Fibroblast of lung (primary cell): ENCODE measurements around the gene OR51G2. TPM values are rescaled to one million over a fixed set of nuclear protein-coding genes. Genes with fewer than 3 reads are reported as not detected.

Experiments
- DNase-seq, 2 donors: peaks; one replicate each; pipeline versions ENCODE4 v3.0.0 to v3.0.0-alpha.2; 2010; ENCODE audit warnings: low read depth in 2 of 2
- H2AFZ ChIP-seq: 2 replicates; pipeline ENCODE4 v1.5.1; 2012; ENCODE audit warnings: low read length, control low read depth, inconsistent platforms
- H3K27ac ChIP-seq: 2 replicates; pipeline ENCODE4 v1.5.1; 2011; ENCODE audit warnings: low read length, control low read depth; ENCODE audit not compliant: insufficient read depth
- H3K27me3 ChIP-seq: 2 replicates; pipeline ENCODE4 v1.5.1; 2011; ENCODE audit warnings: mild to moderate bottlenecking, low read length; ENCODE audit not compliant: control insufficient read depth, insufficient read depth
- H3K36me3 ChIP-seq: 2 replicates; pipeline ENCODE4 v1.5.1; 2011; ENCODE audit warnings: low read length; ENCODE audit not compliant: control insufficient read depth, insufficient read depth
- H3K4me1 ChIP-seq: 2 replicates; pipeline ENCODE4 v1.5.1; 2011; ENCODE audit warnings: low read length; ENCODE audit not compliant: control insufficient read depth, insufficient read depth; ENCODE audit errors: extremely low read depth
- H3K4me2 ChIP-seq: 2 replicates; pipeline ENCODE4 v1.5.1; 2011; ENCODE audit warnings: low read length, control low read depth; ENCODE audit not compliant: insufficient read depth; ENCODE audit errors: extremely low read depth
- H3K4me3 ChIP-seq, 4 experiments: fragments of 200-600 bp in 1 of 4; sonication (generic) in 1 of 4; replicated peaks in 1 of 4; 2 replicates each; pipeline ENCODE4 v1.5.1; 2011 to 2016; ENCODE audit warnings: low read length in 4 of 4, low read depth in 3 of 4, mild to moderate bottlenecking in 3 of 4, control low read depth in 2 of 4, inconsistent platforms in 1 of 4, mixed read lengths in 1 of 4; ENCODE audit not compliant: insufficient read depth in 1 of 4; ENCODE audit errors: control extremely low read depth in 1 of 4
- H3K79me2 ChIP-seq: 2 replicates; pipeline ENCODE4 v1.5.1; 2012; ENCODE audit warnings: mild to moderate bottlenecking, low read length, inconsistent platforms; ENCODE audit not compliant: control insufficient read depth, insufficient read depth
- H3K9ac ChIP-seq: 2 replicates; pipeline ENCODE4 v1.5.1; 2011; ENCODE audit warnings: mild to moderate bottlenecking, low read length, control low read depth; ENCODE audit not compliant: insufficient read depth
- H3K9me3 ChIP-seq: 2 replicates; pipeline ENCODE4 v1.5.1; 2012; ENCODE audit warnings: low read depth, low read length; ENCODE audit not compliant: control insufficient read depth, insufficient read depth
- H4K20me1 ChIP-seq: 2 replicates; pipeline ENCODE4 v1.5.1; 2011; ENCODE audit warnings: low read length; ENCODE audit not compliant: control insufficient read depth, insufficient read depth; ENCODE audit errors: extremely low read depth
- EZH2 ChIP-seq: IDR thresholded peaks from 2 replicates; pipeline ENCODE4 v1.5.1; 2012; ENCODE audit warnings: low read length, control low read depth, mild to moderate bottlenecking; ENCODE audit errors: missing control alignments
- polyA plus RNA-seq, 2 donors: library from polyadenylated mRNA; depleted of rRNA in 1 of 2; stranded (reverse) in 1 of 2; unstranded in 1 of 2; fragments of >200 nt; gene quantifications; 2 replicates each; pipeline ENCODE4 v1.2.1, GENCODE V29; 2011 to 2012; ENCODE audit warnings: missing spikeins in 1 of 2
- total RNA-seq: library from RNA; depleted of rRNA; stranded (reverse); fragments of >200 nt; gene quantifications from 2 replicates; pipeline ENCODE4 v1.2.1, GENCODE V29; 2014
- TF ChIP-seq, protein P1 (sequence below), 2 donors: IDR thresholded peaks in 1 of 2; conservative IDR thresholded peaks in 1 of 2; 1 replicate in 1 of 2; 2 replicates in 1 of 2; pipeline ENCODE4 v1.5.1; 2011 to 2012; ENCODE audit warnings: low read length in 2 of 2, control low read depth in 1 of 2, inconsistent platforms in 1 of 2, low read depth in 1 of 2, mild to moderate bottlenecking in 1 of 2

OR51G2 gene
- total and polyA plus RNA-seq, 2 donors (not counting 1 experiment from before 2014, with no cell fraction given), result not detected

DNA sequence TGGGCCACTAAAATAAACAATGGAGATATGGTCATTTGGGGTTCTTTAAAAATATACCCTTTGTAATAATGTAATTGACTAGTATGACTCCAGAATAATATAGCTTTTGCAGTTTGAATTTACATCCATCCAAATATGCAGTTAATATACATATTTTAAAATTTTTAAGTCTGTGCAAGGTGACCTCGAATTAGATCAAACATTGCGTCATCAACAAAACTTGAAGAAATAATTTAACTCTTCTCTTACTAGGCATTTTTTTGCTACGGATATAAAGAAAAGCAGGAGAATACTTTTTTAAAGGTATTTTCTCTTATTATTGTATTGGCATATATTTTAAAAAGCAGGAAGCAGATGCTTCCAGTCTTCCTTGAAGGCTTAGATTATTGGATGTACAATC is 17.6 kb upstream of the OR51G2 start:
- no peak overlapping the region for H2AFZ ChIP-seq
- no peak overlapping the region for H3K4me3 ChIP-seq
- TF ChIP-seq, protein P1, sequence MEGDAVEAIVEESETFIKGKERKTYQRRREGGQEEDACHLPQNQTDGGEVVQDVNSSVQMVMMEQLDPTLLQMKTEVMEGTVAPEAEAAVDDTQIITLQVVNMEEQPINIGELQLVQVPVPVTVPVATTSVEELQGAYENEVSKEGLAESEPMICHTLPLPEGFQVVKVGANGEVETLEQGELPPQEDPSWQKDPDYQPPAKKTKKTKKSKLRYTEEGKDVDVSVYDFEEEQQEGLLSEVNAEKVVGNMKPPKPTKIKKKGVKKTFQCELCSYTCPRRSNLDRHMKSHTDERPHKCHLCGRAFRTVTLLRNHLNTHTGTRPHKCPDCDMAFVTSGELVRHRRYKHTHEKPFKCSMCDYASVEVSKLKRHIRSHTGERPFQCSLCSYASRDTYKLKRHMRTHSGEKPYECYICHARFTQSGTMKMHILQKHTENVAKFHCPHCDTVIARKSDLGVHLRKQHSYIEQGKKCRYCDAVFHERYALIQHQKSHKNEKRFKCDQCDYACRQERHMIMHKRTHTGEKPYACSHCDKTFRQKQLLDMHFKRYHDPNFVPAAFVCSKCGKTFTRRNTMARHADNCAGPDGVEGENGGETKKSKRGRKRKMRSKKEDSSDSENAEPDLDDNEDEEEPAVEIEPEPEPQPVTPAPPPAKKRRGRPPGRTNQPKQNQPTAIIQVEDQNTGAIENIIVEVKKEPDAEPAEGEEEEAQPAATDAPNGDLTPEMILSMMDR (conservative IDR thresholded peaks at IDR 0.05 in 1 of 2, IDR thresholded peaks at IDR 0.05 in 1 of 2; ENCODE audit: low read depth in 1 of 2, low read length in 2 of 2), result no peak
- no peak for TF ChIP-seq EZH2
- no peaks in the 10 kb centered on the region for H3K27me3 ChIP-seq
- no peak overlapping the region for H3K27ac ChIP-seq
- no peak overlapping the region for H3K4me2 ChIP-seq
- no peaks in the 10 kb centered on the region for H3K36me3 ChIP-seq
- no peaks in the 10 kb centered on the region for H3K79me2 ChIP-seq
- no peaks in the 10 kb centered on the region for H3K4me1 ChIP-seq
- DNase-seq, result no peak
- no peaks in the 10 kb centered on the region for H4K20me1 ChIP-seq
- no peaks in the 10 kb centered on the region for H3K9me3 ChIP-seq
- H3K9ac ChIP-seq, result no peak overlapping the region

DNA sequence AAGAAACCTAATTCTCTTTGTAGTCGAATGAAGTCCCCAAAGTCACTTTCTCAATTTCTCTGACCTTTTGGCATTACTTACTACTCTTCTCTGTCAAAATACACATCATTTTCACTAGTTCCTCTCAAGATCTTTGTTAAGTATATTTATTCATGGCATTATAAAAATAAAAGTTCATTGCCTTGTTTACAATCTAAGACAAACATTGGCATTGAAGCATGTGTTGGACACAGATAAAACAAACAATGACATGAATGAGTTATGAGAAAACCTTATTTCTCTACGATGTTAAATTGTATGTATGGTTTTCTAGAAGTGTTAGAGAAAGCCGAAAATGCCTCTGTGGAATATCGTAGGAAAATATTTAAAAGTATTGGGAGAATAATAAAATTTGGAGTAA is 13.6 kb upstream of the OR51G2 start:
- Histone ChIP-seq H3K4me1 (no peaks in the 10 kb centered on the region), H3K4me2 (no peak overlapping the region), H3K36me3 (no peaks in the 10 kb centered on the region), H3K27me3 (no peaks in the 10 kb centered on the region), H3K9me3 (no peaks in the 10 kb centered on the region), H2AFZ (no peak overlapping the region), H3K9ac (no peak overlapping the region), H4K20me1 (no peaks in the 10 kb centered on the region), H3K4me3 (no peak overlapping the region), H3K27ac (no peak overlapping the region), H3K79me2 (no peaks in the 10 kb centered on the region)
- no peak for TF ChIP-seq EZH2
- TF ChIP-seq, protein P1 (conservative IDR thresholded peaks at IDR 0.05 in 1 of 2, IDR thresholded peaks at IDR 0.05 in 1 of 2; ENCODE audit: low read depth in 1 of 2, low read length in 2 of 2), result no peak
- no peak for DNase-seq

DNA sequence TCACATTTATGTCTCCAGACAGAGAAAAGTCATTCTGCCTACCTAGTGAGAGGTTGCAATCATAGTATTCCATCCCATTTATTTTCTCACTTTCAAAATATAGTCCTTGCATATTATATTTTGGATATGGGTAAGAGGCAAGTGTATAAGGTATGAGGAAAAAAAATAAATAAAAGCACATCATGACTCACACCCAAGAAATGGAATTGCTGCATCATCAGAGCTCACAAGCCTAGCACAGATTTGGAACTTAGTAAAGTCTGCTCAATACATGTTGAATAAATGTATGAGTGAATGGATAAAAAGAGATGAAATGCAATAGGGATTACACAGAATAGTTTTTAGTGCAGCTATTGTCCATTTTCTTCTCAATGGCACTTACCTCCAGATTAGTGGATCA is 7.5 kb upstream of the OR51G2 start:
- peak in 1 of 2 donors; percentile 4 for DNase-seq
- H3K79me2 ChIP-seq, result no peaks in the 10 kb centered on the region
- no peak overlapping the region for H3K9ac ChIP-seq
- no peak overlapping the region for H3K4me3 ChIP-seq
- H4K20me1 ChIP-seq, result no peaks in the 10 kb centered on the region
- no peaks in the 10 kb centered on the region for H3K4me1 ChIP-seq
- no peaks in the 10 kb centered on the region for H3K36me3 ChIP-seq
- H3K4me2 ChIP-seq, result no peak overlapping the region
- TF ChIP-seq, protein P1 (conservative IDR thresholded peaks at IDR 0.05 in 1 of 2, IDR thresholded peaks at IDR 0.05 in 1 of 2; ENCODE audit: low read depth in 1 of 2, low read length in 2 of 2), result no peak
- TF ChIP-seq EZH2, result no peak
- no peak overlapping the region for H3K27ac ChIP-seq
- no peaks in the 10 kb centered on the region for H3K27me3 ChIP-seq
- no peaks in the 10 kb centered on the region for H3K9me3 ChIP-seq
- H2AFZ ChIP-seq, result no peak overlapping the region
